Measurements from ENCODE around the gene SDHA.
A peak's percentile ranks its signal among the peaks of the same experiment; 100 is the strongest.

The SDHA gene

DNA sequence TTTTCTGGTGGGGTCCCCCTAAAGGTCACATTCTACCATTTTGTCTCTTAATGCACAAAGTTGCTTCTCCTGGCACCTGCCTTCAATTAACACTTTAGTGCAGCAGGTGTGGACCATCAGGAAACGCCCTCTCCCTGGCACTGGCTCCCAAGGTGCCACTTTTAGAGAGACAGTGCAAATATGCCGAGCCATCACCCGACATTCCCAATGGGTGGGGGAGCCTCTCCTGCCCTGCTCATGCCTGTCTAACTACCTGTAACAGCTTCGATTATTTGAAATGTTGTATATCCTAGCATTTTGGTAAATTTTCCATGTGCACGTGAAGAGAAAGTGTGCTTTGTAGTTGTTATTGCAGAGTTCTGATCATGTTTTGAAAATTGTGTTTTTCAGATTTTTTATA, 40.0 kb upstream of the SDHA start:
- H3K4me3 ChIP-seq (ENCODE audit: low read depth, low read length) = no peak overlapping the region
- CTCF ChIA-PET = interaction anchor here (1.7 kb wide), 1 partner anchor 10 kb away, joined by 5 read pairs; no protein-coding TSS in a partner anchor
- H3K36me3 ChIP-seq (ENCODE audit: control insufficient read depth in 2 of 2, insufficient read depth in 1 of 2, low read length in 2 of 2) = no peaks in the 10 kb centered on the region
- no peak overlapping the region for H3K27ac ChIP-seq (ENCODE audit: extremely low read depth, low read depth, low read length)
- H3K9me3 ChIP-seq (ENCODE audit: control insufficient read depth, insufficient read depth, low read depth, low read length) = no peaks in the 10 kb centered on the region
- TF ChIP-seq ZNF140 (tag by site-specific recombination; IDR thresholded peaks at IDR 0.05) (no peak), ZNF701 (tag by site-specific recombination; IDR thresholded peaks at IDR 0.05) (no peak)
- peaks cover 5% of the 10 kb centered on the region for H3K4me1 ChIP-seq (ENCODE audit: control insufficient read depth, insufficient read depth, low read length)
- POLR2A ChIA-PET = no interaction called here

DNA sequence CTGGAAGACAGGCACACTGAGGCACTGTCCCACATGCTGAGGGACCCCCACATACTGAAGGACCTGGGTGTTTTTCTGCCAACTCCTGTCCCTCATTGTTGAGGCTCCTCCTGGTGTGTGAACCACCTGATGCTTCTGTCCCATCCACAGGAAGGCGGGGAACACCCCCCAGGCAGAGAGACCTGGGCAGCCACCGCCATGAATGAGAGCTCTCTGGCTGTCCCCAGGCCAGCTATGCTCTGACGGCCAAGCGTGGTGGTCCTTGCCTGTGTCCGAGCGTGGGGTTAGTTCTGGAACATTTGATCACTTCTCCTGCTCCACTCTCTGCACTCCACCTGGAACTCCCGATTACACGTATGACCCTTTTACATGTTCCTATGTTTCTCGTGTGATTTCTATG, 38.7 kb upstream of the SDHA start:
- no peaks in the 10 kb centered on the region for H3K9me3 ChIP-seq (ENCODE audit: control insufficient read depth, insufficient read depth, low read depth, low read length)
- peaks cover 5% of the 10 kb centered on the region for H3K4me1 ChIP-seq (ENCODE audit: control insufficient read depth, insufficient read depth, low read length)
- POLR2A ChIA-PET = interaction anchor here (0.5 to 1.1 kb wide), 2 partner anchors 11 to 41 kb away, joined by 3 to 6 read pairs; no protein-coding TSS in a partner anchor
- no peak for TF ChIP-seq ZFP37 (tag by site-specific recombination; IDR thresholded peaks at IDR 0.05)
- TF ChIP-seq SCRT2 (tag by site-specific recombination; IDR thresholded peaks at IDR 0.05) = peak; percentile 48; the same call in 1 of the 2 replicates
- no peak overlapping the region for H3K4me3 ChIP-seq (ENCODE audit: low read depth, low read length)
- no peak overlapping the region for H3K27ac ChIP-seq (ENCODE audit: extremely low read depth, low read depth, low read length)
- no peaks in the 10 kb centered on the region for H3K36me3 ChIP-seq (ENCODE audit: control insufficient read depth in 2 of 2, insufficient read depth in 1 of 2, low read length in 2 of 2)
- CTCF ChIA-PET = interaction anchor here (1.7 kb wide), 1 partner anchor 9 kb away, joined by 5 read pairs; no protein-coding TSS in a partner anchor

DNA sequence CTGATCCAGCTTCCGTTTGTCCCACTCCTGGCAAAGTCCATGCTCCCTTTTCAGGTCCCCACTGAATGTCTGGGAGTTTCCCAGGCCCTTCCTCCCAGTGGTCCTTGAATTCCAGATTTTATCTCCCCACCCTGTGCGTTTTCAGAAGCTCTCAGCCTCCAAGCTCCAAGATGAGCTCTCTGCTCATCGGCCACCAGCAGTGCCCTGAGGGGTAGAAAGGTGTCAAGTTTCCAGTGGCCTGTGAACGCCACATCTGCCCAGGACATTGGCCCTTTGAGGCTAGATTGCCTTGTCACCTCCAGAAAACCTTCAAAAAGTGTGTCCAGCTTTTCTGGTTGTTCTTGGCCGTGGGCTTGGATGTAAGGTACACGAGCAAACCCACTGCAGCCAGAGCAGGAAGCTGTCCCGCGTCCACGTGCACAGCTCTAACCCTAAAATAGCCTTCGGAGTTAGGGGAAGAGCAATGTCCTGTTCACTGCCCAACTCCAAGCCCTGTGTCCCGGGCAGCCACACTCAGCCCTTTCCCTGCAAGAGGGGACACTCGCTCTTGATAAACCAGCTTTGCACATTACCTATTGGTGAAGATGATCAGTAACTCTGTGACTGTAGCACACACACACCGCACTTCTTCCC, 37.7 kb upstream of the SDHA start:
- peaks cover 5% of the 10 kb centered on the region for H3K4me1 ChIP-seq (ENCODE audit: control insufficient read depth, insufficient read depth, low read length)
- ChIA-PET POLR2A (interaction anchor here (0.5 to 1.2 kb wide), 3 partner anchors 8 to 40 kb away, joined by 3 to 6 read pairs (median 3); no protein-coding TSS in a partner anchor), CTCF (interaction anchor here (1.0 to 1.3 kb wide), 2 partner anchors 8 to 38 kb away, joined by 3 to 5 read pairs; partner anchors contain the start of genes CCDC127 and SDHA)
- no peak overlapping the region for H3K4me3 ChIP-seq (ENCODE audit: low read depth, low read length)
- TF ChIP-seq ZNF221 (tag by site-specific recombination; IDR thresholded peaks at IDR 0.05; ENCODE audit: borderline replicate concordance) = no peak
- peak; percentile 35; the same call in 1 of the 2 replicates for TF ChIP-seq GLIS1 (tag by site-specific recombination; IDR thresholded peaks at IDR 0.05)
- no peak for TF ChIP-seq ZFP3 (tag by site-specific recombination; IDR thresholded peaks at IDR 0.05; ENCODE audit: low read depth)
- TF ChIP-seq PRDM10 (tag by site-specific recombination; IDR thresholded peaks at IDR 0.05) = peak; percentile 84
- TF ChIP-seq, protein P1, sequence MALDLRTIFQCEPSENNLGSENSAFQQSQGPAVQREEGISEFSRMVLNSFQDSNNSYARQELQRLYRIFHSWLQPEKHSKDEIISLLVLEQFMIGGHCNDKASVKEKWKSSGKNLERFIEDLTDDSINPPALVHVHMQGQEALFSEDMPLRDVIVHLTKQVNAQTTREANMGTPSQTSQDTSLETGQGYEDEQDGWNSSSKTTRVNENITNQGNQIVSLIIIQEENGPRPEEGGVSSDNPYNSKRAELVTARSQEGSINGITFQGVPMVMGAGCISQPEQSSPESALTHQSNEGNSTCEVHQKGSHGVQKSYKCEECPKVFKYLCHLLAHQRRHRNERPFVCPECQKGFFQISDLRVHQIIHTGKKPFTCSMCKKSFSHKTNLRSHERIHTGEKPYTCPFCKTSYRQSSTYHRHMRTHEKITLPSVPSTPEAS (tag by site-specific recombination; IDR thresholded peaks at IDR 0.05) = no peak
- TF ChIP-seq ELK4 (IDR thresholded peaks at IDR 0.05; ENCODE audit: borderline replicate concordance, low read depth, low read length) = no peak
- no peak overlapping the region for H3K27ac ChIP-seq (ENCODE audit: extremely low read depth, low read depth, low read length)
- H3K36me3 ChIP-seq (ENCODE audit: control insufficient read depth in 2 of 2, insufficient read depth in 1 of 2, low read length in 2 of 2) = no peaks in the 10 kb centered on the region
- H3K9me3 ChIP-seq (ENCODE audit: control insufficient read depth, insufficient read depth, low read depth, low read length) = no peaks in the 10 kb centered on the region

GRCh38 chr5:181160-181559, 37.0 kb upstream of the SDHA start:
- POLR2A ChIA-PET = interaction anchor here (1.2 kb wide), 1 partner anchor 7 kb away, joined by 3 read pairs; no protein-coding TSS in a partner anchor
- H3K4me3 ChIP-seq (ENCODE audit: low read depth, low read length) = no peak overlapping the region
- CTCF ChIA-PET = interaction anchor here (1.3 kb wide), 1 partner anchor 37 kb away, joined by 3 read pairs; the partner anchor contains the start of genes CCDC127 and SDHA
- TF ChIP-seq ZNF169 (tag by site-specific recombination; IDR thresholded peaks at IDR 0.05) (no peak), PRDM6 (tag by site-specific recombination; IDR thresholded peaks at IDR 0.05) (no peak), ZNF148 (tag by site-specific recombination; IDR thresholded peaks at IDR 0.05; ENCODE audit: borderline replicate concordance) (no peak), ZNF571 (tag by site-specific recombination; IDR thresholded peaks at IDR 0.05) (no peak), ZNF10 (tag by site-specific recombination; IDR thresholded peaks at IDR 0.05) (no peak), ZNF561 (tag by site-specific recombination; IDR thresholded peaks at IDR 0.05; ENCODE audit: borderline replicate concordance) (no peak)

More at GRCh38 chr5:181160-181559, 37.0 kb upstream of the SDHA start:
- no peak overlapping the region for H3K27ac ChIP-seq (ENCODE audit: extremely low read depth, low read depth, low read length)
- H3K4me1 ChIP-seq (ENCODE audit: control insufficient read depth, insufficient read depth, low read length) = peaks cover 5% of the 10 kb centered on the region
- H3K9me3 ChIP-seq (ENCODE audit: control insufficient read depth, insufficient read depth, low read depth, low read length) = no peaks in the 10 kb centered on the region
- H3K36me3 ChIP-seq (ENCODE audit: control insufficient read depth in 2 of 2, insufficient read depth in 1 of 2, low read length in 2 of 2) = no peaks in the 10 kb centered on the region
